Coronary artery (tissue), 2 donors: Measurements from ENCODE around the gene FUZ.

ENCODE experiments used
- DNase-seq: peaks from one replicate; pipeline ENCODE4 v3.0.0-alpha.2; 2017; ENCODE audit warnings: low spot score
- H3K27ac ChIP-seq, 2 donors: fragments of 200-600 bp; sonication (generic); one replicate each; pipeline ENCODE4 v1.5.1; 2016 to 2019
- H3K4me3 ChIP-seq: fragments of 200-600 bp; sonication (generic); 2 replicates; pipeline ENCODE4 v1.5.1; 2016; ENCODE audit warnings: mild to moderate bottlenecking, moderate library complexity
- TF ChIP-seq, protein P1 (sequence below): fragments of 200-600 bp; sonication (generic); IDR thresholded peaks from one replicate; pipeline ENCODE4 v1.5.1; 2019; ENCODE audit warnings: antibody characterized with exemption

FUZ gene

GRCh38 chr19:49837425-49837824 lies 24.3 kb upstream of the FUZ start:
- Histone ChIP-seq H3K4me3 (no peak overlapping the region), H3K27ac (no peak overlapping the region)
- DNase-seq, result no peak
- TF ChIP-seq, protein P1, sequence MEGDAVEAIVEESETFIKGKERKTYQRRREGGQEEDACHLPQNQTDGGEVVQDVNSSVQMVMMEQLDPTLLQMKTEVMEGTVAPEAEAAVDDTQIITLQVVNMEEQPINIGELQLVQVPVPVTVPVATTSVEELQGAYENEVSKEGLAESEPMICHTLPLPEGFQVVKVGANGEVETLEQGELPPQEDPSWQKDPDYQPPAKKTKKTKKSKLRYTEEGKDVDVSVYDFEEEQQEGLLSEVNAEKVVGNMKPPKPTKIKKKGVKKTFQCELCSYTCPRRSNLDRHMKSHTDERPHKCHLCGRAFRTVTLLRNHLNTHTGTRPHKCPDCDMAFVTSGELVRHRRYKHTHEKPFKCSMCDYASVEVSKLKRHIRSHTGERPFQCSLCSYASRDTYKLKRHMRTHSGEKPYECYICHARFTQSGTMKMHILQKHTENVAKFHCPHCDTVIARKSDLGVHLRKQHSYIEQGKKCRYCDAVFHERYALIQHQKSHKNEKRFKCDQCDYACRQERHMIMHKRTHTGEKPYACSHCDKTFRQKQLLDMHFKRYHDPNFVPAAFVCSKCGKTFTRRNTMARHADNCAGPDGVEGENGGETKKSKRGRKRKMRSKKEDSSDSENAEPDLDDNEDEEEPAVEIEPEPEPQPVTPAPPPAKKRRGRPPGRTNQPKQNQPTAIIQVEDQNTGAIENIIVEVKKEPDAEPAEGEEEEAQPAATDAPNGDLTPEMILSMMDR, result no peak

GRCh38 chr19:49837009-49837310 lies 23.9 kb upstream of the FUZ start:
- DNase-seq, result no peak
- no peak overlapping the region for H3K27ac ChIP-seq
- TF ChIP-seq, protein P1, result no peak
- H3K4me3 ChIP-seq, result no peak overlapping the region

DNA sequence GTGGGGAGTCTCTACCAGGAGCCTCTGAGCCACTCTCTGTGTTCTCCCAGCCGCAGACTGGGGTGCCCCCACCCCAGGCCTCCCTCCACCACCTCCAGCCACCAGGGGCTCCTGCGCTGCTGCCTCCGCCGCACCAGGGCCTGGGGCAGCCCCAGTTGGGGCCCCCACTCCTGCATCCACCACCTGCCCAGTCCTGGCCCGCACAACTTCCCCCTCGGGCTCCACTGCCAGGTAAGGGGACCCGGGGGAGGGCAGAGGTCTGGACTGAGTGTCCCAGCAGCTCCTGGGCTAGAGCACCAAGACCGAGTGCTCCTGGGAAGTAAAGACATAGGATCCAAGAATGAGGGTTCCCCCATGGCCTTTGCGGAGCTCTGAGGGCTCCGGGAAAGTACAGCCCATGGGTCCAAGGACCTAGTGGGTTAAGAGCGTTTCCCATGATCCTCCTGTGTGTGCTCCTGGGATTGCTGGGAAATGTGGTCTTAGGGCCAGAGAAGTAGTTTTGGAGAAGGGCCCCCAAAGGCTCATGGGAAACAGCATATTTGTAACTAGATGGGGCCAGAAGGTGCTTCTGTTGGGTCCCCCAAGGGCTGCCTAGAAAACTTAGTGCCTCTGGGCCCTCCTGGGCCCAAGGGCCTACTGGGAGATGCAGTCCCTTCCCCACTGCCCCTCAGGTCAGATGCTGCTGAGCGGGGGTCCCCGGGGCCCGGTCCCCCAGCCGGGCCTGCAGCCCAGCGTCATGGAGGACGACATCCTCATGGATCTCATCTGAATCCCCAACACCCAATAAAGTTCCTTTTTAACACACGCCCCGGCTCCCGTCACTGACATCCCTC lies 23.3 kb upstream of the FUZ start:
- TF ChIP-seq, protein P1, result no peak
- DNase-seq, result no peak
- H3K4me3 ChIP-seq, result no peak overlapping the region
- H3K27ac ChIP-seq, result no peak overlapping the region

GRCh38 chr19:49835562-49835961 lies 22.5 kb upstream of the FUZ start:
- DNase-seq, result no peak
- Histone ChIP-seq H3K4me3 (no peak overlapping the region), H3K27ac (no peak overlapping the region)
- TF ChIP-seq, protein P1, result no peak

DNA sequence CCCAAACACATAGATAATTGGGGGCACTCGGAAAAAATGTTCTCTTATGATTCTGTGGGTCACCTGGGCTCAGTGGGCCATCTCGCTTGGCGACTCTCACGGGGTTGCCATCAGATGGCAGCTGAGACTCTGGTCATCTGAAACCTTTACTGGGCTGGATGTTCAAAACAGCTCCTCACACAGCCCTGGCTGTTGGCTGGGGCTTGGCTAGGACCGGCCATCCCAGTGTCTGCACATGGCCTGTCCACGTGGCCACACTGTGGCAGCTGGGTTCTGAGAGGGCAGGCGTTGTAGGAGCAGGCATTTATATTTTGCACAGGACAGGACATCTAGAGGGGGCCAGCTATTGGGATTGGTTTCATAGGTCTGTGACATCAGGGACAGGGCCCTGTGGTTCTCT lies 20.5 kb upstream of the FUZ start:
- no peak for DNase-seq
- TF ChIP-seq, protein P1, result no peak
- Histone ChIP-seq H3K4me3 (no peak overlapping the region), H3K27ac (no peak overlapping the region)

- DNase-seq, result no peak
- TF ChIP-seq, protein P1, result no peak
- Histone ChIP-seq H3K4me3 (no peak overlapping the region), H3K27ac (no peak overlapping the region)
Observed at GRCh38 chr19:49832556-49832955, 19.5 kb upstream of the FUZ start.

GRCh38 chr19:49831592-49831991 lies 18.5 kb upstream of the FUZ start:
- TF ChIP-seq, protein P1, result no peak
- H3K27ac ChIP-seq, result no peak overlapping the region

More at GRCh38 chr19:49831592-49831991, 18.5 kb upstream of the FUZ start:
- DNase-seq, result no peak
- H3K4me3 ChIP-seq, result no peak overlapping the region
